Osteoblast (primary cell): Measurements from ENCODE around the gene WIPF1. TPM values are rescaled to one million over a fixed set of nuclear protein-coding genes. Genes with fewer than 3 reads are reported as not detected.

Experiments used
- DNase-seq: peaks from one replicate; pipeline ENCODE4 v3.0.0; 2011; ENCODE audit warnings: low spot score, mixed read lengths; ENCODE audit not compliant: insufficient read length; ENCODE audit errors: missing footprints
- H2AFZ ChIP-seq: 2 replicates; pipeline ENCODE4 v1.6.0; 2011; ENCODE audit warnings: mild to moderate bottlenecking, low read length
- H3K27ac ChIP-seq: 2 replicates; pipeline ENCODE4 v1.5.1; 2011; ENCODE audit warnings: mild to moderate bottlenecking, low read depth, low read length, moderate library complexity
- H3K27me3 ChIP-seq: 2 replicates; pipeline ENCODE4 v1.6.0; 2012; ENCODE audit warnings: mild to moderate bottlenecking, control low read depth, inconsistent platforms, low read length, moderate library complexity; ENCODE audit not compliant: insufficient read depth
- H3K36me3 ChIP-seq: 2 replicates; pipeline ENCODE4 v1.5.1; 2011; ENCODE audit warnings: mild to moderate bottlenecking, low read length, control low read depth, moderate library complexity; ENCODE audit not compliant: insufficient read depth
- H3K4me1 ChIP-seq: 2 replicates; pipeline ENCODE4 v1.5.1; 2011; ENCODE audit warnings: mild to moderate bottlenecking, low read length, control low read depth, moderate library complexity; ENCODE audit not compliant: insufficient read depth
- H3K4me2 ChIP-seq: 2 replicates; pipeline ENCODE4 v1.6.0; 2011; ENCODE audit warnings: mild to moderate bottlenecking, low read length; ENCODE audit not compliant: insufficient read depth
- H3K4me3 ChIP-seq: fragments of 200-600 bp; sonication (generic); 3 replicates; pipeline ENCODE4 v1.5.1; 2012; ENCODE audit warnings: mild to moderate bottlenecking, low read length, inconsistent platforms; ENCODE audit not compliant: insufficient read depth
- H3K79me2 ChIP-seq: 2 replicates; pipeline ENCODE4 v1.6.0; 2012; ENCODE audit warnings: mild to moderate bottlenecking, low read length, control low read depth, inconsistent platforms; ENCODE audit not compliant: insufficient read depth
- H3K9me3 ChIP-seq: 2 replicates; pipeline ENCODE4 v1.5.1; 2011; ENCODE audit warnings: low read depth, low read length, control low read depth
- H4K20me1 ChIP-seq: 2 replicates; pipeline ENCODE4 v1.6.0; 2012; ENCODE audit warnings: mild to moderate bottlenecking, low read length, control low read depth; ENCODE audit not compliant: insufficient read depth
- CTCF ChIP-seq: IDR thresholded peaks from 2 replicates; pipeline ENCODE4 v1.5.1; 2011; ENCODE audit warnings: mild to moderate bottlenecking, low read depth, low read length, moderate library complexity; ENCODE audit errors: extremely low read depth
- small RNA-seq: library from RNA; depleted of rRNA; stranded (forward); fragments of <200 nt; gene quantifications from one replicate; pipeline ENCODE3, GENCODE V24; 2012
- total RNA-seq: library from RNA; depleted of rRNA; stranded (reverse); fragments of >200 nt; gene quantifications from 2 replicates; pipeline ENCODE4 v1.2.3, GENCODE V29; 2012

WIPF1 gene
- total RNA-seq, 1 donor = 17.7 TPM

DNA sequence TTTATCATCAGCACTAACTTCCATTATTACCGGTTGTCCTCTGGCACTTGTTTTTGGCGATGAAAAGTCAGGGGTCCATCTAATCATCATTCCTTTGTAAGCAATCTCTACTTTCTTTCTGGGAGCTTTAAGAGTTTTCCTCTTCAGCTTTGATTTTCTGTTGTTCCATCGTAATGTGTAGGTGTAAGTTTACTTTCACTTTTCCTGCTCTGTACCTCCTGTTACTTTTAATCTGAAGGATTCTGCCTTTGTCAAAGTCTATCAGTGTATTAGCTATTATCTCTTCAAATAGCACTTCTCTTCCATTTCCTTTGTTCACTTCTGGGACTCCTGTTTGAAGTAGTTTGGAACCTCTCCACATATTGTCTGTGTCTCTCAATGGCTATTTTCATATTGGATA, 85.3 kb downstream of the WIPF1 start:
- Histone ChIP-seq H3K27me3 (no peaks in the 10 kb centered on the region), H3K79me2 (no peaks in the 10 kb centered on the region), H3K9me3 (peaks cover 6% of the 10 kb centered on the region), H3K36me3 (no peaks in the 10 kb centered on the region), H3K4me3 (no peak overlapping the region), H2AFZ (no peak overlapping the region), H3K4me1 (no peaks in the 10 kb centered on the region), H4K20me1 (no peaks in the 10 kb centered on the region), H3K27ac (no peak overlapping the region), H3K4me2 (no peak overlapping the region)
- DNase-seq = no peak
- TF ChIP-seq CTCF = no peak

DNA sequence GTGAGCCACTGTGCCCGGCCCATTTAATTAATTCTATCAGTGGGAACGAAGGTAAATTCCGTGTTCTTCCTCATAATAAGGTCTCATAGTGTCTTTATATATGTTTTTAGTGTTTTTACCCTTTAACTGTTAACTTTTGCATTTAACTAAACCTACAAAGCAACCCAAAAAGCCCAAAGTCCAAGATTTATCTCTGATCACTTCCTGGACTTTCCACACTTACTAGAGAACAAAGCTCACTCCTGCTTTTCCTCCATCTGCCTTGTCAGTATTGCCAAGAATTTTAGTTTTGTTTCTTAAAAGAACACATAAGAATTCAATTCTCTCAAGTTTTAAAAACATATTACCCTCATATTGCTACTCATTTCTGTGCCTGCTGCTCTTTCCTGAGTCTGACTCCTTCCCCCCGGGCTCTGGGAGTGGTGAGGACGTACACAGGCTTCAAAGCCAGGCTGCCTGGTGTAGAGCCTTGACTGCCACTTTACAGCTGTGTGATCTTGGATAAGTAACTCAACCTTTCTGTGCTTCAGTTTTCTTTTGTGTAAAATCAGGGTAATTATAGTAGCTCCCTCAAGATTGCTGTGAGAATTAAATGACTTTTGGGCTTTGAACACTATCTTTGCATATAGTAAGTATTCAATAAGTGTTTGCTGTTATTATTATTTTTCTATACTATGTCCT, 85.9 kb downstream of the WIPF1 start:
- no peak for TF ChIP-seq CTCF
- no peaks in the 10 kb centered on the region for H3K4me1 ChIP-seq
- DNase-seq = no peak
- no peak overlapping the region for H3K4me2 ChIP-seq
- no peak overlapping the region for H3K27ac ChIP-seq
- H3K36me3 ChIP-seq = no peaks in the 10 kb centered on the region
- no peaks in the 10 kb centered on the region for H4K20me1 ChIP-seq
- peaks cover 6% of the 10 kb centered on the region for H3K9me3 ChIP-seq
- H3K79me2 ChIP-seq = no peaks in the 10 kb centered on the region
- H3K27me3 ChIP-seq = no peaks in the 10 kb centered on the region
- H3K4me3 ChIP-seq = no peak overlapping the region
- H2AFZ ChIP-seq = no peak overlapping the region

GRCh38 chr2:174510583-174511189, 86.9 kb downstream of the WIPF1 start:
- H3K27ac ChIP-seq = no peak overlapping the region
- no peaks in the 10 kb centered on the region for H4K20me1 ChIP-seq
- no peak for DNase-seq
- no peak overlapping the region for H3K4me3 ChIP-seq
- H3K9me3 ChIP-seq = peaks cover 6% of the 10 kb centered on the region
- no peak overlapping the region for H3K4me2 ChIP-seq
- H3K27me3 ChIP-seq = no peaks in the 10 kb centered on the region
- H3K4me1 ChIP-seq = no peaks in the 10 kb centered on the region
- no peak overlapping the region for H2AFZ ChIP-seq
- H3K79me2 ChIP-seq = no peaks in the 10 kb centered on the region
- no peak for TF ChIP-seq CTCF
- no peaks in the 10 kb centered on the region for H3K36me3 ChIP-seq

Small RNA genes lying within 50 kb of the gene (small RNA-seq; reads per million reads assigned to genes)
- gene RNU6-5P = not detected

Other genes starting within 250 kb of the WIPF1 start
- gene SCRN3, start 202.1 kb downstream of the WIPF1 start, total RNA-seq = 29.7 and 33.0 TPM in 2 replicates
- gene GPR155, start 110.8 kb downstream of the WIPF1 start, total RNA-seq = 3.5 and 4.3 TPM in 2 replicates
- not detected in 2 replicates for gene CHRNA1, start 166.7 kb upstream of the WIPF1 start, total RNA-seq